GM19043 (cell line): ENCODE results near the gene DLX4.

Source experiments
- ATAC-seq: cut with Tn5 transposase; IDR thresholded peaks from one replicate; pipeline ENCODE4 v1.9.1; 2021; ENCODE audit warnings: low read depth; ENCODE audit not compliant: unreplicated experiment

DLX4 gene

GRCh38 chr17:49998836-49999511 is 30.0 kb downstream of the DLX4 start:
- ATAC-seq = no peak

GRCh38 chr17:50003911-50004310 is 34.9 kb downstream of the DLX4 start:
- ATAC-seq = no peak

- no peak for ATAC-seq
Observed at GRCh38 chr17:50009282-50009681, 40.3 kb downstream of the DLX4 start.

- ATAC-seq = no peak
Observed at GRCh38 chr17:50013079-50013478, 44.1 kb downstream of the DLX4 start.

- no peak for ATAC-seq
Observed at GRCh38 chr17:50014471-50015088, 45.6 kb downstream of the DLX4 start.

- no peak for ATAC-seq
Observed at GRCh38 chr17:50015146-50015545, 46.2 kb downstream of the DLX4 start.

- ATAC-seq = no peak
Observed at GRCh38 chr17:50018909-50019308, 49.9 kb downstream of the DLX4 start.

- ATAC-seq = no peak
Observed at GRCh38 chr17:50020841-50021599, 52.0 kb downstream of the DLX4 start.

- ATAC-seq = no peak
Observed at GRCh38 chr17:50021681-50022370, 52.8 kb downstream of the DLX4 start.

GRCh38 chr17:50022463-50023130 is 53.6 kb downstream of the DLX4 start:
- ATAC-seq = no peak

- no peak for ATAC-seq
Observed at GRCh38 chr17:50023520-50023919, 54.5 kb downstream of the DLX4 start.
